Kidney epithelial cell (primary cell): ENCODE measurements around the gene IGLON5. TPM values are rescaled to one million over a fixed set of nuclear protein-coding genes. Genes with fewer than 3 reads are reported as not detected.

Experiments
- DNase-seq: peaks from one replicate; pipeline ENCODE4 v3.0.0-alpha.2; 2010; ENCODE audit warnings: low read depth
- H3K27me3 ChIP-seq: 2 replicates; pipeline ENCODE4 v1.6.0; 2011; ENCODE audit warnings: low read length; ENCODE audit not compliant: control insufficient read depth, insufficient read depth
- H3K36me3 ChIP-seq: 2 replicates; pipeline ENCODE4 v1.5.1; 2011; ENCODE audit warnings: low read length; ENCODE audit not compliant: control insufficient read depth, insufficient read depth
- H3K4me3 ChIP-seq: 2 replicates; pipeline ENCODE4 v1.5.1; 2011; ENCODE audit warnings: low read depth, mild to moderate bottlenecking, control low read depth, low read length
- CTCF ChIP-seq: IDR thresholded peaks from 2 replicates; pipeline ENCODE4 v1.5.1; 2011; ENCODE audit warnings: mild to moderate bottlenecking, moderate library complexity, low read length, control low read depth, inconsistent platforms; ENCODE audit not compliant: insufficient read depth, poor library complexity, severe bottlenecking
- total RNA-seq: library from RNA; depleted of rRNA; stranded (reverse); fragments of >200 nt; gene quantifications from 2 replicates; pipeline ENCODE4 v1.2.3, GENCODE V29; 2015

The IGLON5 gene
- total RNA-seq, 1 donor from 2014 or later: 0.04 TPM

GRCh38 chr19:51370230-51370629 is 58.8 kb downstream of the IGLON5 start:
- Histone ChIP-seq H3K27me3 (no peaks in the 10 kb centered on the region), H3K36me3 (no peaks in the 10 kb centered on the region), H3K4me3 (no peak overlapping the region)
- no peak for TF ChIP-seq CTCF
- DNase-seq: no peak

GRCh38 chr19:51371186-51371690 is 59.8 kb downstream of the IGLON5 start:
- no peaks in the 10 kb centered on the region for H3K27me3 ChIP-seq
- TF ChIP-seq CTCF: no peak
- H3K36me3 ChIP-seq: no peaks in the 10 kb centered on the region
- no peak overlapping the region for H3K4me3 ChIP-seq
- no peak for DNase-seq

GRCh38 chr19:51372021-51372648 is 60.7 kb downstream of the IGLON5 start:
- Histone ChIP-seq H3K4me3 (no peak overlapping the region), H3K36me3 (no peaks in the 10 kb centered on the region), H3K27me3 (no peaks in the 10 kb centered on the region)
- DNase-seq: no peak
- no peak for TF ChIP-seq CTCF

- Histone ChIP-seq H3K27me3 (no peaks in the 10 kb centered on the region), H3K4me3 (no peak within 1 kb of the TSS), H3K36me3 (no peaks in the 10 kb centered on the region)
- TF ChIP-seq CTCF: no peak
- no peak for DNase-seq
Measured at GRCh38 chr19:51372649-51373504, 61.4 kb downstream of the IGLON5 start, which contains the start of gene NKG7. Gene NKG7 (minus strand): TSS chr19:51372654. CDS start chr19:51372535, 119 bp downstream.

- Histone ChIP-seq H3K36me3 (no peaks in the 10 kb centered on the region), H3K27me3 (no peaks in the 10 kb centered on the region), H3K4me3 (no peak overlapping the region)
- no peak for DNase-seq
- no peak for TF ChIP-seq CTCF
Measured at GRCh38 chr19:51375504-51376221, 64.2 kb downstream of the IGLON5 start.
